GM19328 (cell line): ENCODE data around the gene FAAP24.
"Not testable (repeated sequence)": the region's sequence is repeated elsewhere in the genome, so short reads cannot be mapped to it uniquely, and the experiment has no call there.

ENCODE experiments used
- ATAC-seq: cut with Tn5 transposase; IDR thresholded peaks from one replicate; pipeline ENCODE4 v1.9.1; 2021; ENCODE audit warnings: mild to moderate bottlenecking, moderate library complexity; ENCODE audit not compliant: unreplicated experiment

The FAAP24 gene

DNA sequence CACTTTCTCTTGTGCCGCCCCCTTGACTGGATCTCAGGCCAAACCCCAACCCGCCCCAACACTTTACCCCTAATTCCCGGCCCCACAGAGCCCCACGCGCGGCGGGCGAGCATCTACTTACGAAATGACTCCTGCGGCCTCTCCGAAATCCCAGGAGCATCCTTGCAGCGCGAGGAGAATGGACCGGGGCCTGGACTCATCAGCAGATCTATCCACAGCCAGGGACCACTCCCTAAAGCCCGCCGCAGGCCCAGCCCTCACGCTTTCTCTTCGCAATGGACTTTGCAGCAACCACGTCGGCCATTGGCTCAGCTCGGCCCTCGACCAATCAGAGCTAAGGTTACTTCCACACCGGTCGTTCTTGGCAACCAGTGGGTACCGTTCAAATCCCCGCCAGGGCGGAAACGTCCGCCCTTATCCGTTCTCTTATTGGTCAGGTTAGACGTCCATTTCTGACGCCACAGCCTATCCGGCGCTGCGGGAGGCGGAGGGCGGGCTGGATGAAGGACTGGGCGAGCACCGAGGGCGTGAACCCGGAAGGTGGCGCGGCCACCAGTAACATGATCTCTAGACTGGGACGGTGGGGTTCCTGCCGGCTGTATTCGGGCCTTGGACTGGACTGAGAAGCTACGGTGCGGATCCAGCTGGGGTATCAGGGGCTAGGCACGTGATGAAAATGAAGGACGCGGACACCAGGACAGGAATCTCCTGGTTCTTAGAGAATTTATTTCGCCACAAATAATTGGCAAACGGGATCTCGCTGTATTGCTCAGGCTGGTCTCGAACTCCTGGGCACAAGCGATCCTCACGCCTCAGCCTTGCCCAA lies at the start of gene FAAP24, which contains the start of gene CEP89:
Gene FAAP24 (plus strand): TSS at position 528 of the 826 bp plus-strand sequence. CDS start 955 bp downstream, outside the sequence.
Gene CEP89 (minus strand): TSS at position 244 of the 826 bp plus-strand sequence. CDS start 84 bp downstream, at position 160.
- ATAC-seq, result peak; percentile 99

DNA sequence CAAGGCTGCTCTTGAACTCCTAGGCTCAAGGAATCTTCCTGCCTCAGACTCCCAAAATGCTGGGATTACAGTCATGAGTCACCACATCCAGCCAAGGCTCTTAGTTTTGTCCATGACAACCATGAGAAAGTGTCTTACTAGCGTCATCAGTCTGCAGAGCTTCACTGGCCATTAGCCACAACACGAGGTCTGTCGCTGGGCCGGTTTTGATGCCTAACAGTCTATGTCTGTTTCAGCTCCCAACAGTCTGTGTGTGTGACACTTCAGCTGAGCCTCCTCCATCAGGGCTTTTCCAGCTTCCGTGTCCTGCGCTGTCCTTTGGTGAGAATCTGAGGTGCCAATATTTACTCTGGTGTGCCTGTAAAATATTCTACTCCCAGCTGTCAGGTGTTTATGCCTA lies 47.8 kb upstream of the FAAP24 start:
- ATAC-seq, result no peak

DNA sequence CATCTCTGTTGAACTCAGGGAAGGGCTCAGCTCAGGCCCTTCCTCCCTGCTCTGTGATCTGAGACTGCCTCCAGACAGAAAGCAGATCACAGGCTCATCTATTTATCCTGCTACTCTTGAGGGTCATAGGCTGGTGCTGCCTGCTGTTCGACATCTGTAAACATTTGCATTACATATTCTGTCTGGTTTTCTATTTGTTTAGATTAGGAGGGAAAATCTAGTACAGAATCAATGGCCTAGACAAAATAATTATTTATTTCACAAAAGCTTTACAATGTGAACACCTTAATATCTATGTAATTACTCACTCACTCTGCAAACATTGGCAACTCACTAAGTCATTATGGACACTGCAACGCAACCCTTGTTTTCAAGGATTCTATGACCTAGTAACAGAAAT lies 43.2 kb upstream of the FAAP24 start:
- no peak for ATAC-seq

- no peak for ATAC-seq
Observed at GRCh38 chr19:32930567-32930966, 41.5 kb upstream of the FAAP24 start.

DNA sequence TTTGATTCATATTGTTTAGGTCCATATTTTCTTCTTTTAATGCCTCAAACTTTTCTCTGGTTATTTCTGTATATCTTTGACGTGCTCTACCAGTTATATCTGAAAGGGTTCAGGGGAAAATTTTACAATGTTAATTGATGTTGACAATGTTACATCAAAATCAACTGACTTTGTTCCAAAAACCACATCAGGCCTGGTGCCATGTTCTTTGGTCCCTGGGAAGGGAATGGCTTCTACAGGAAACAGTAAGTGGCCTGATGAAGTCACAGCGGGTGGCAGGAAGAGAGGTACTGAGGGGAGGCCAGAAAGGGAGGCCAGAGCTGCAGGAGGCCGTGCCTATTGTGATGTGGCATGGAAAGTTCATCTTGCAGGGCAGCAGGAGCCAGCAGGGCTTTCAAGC lies 38.5 kb upstream of the FAAP24 start:
- ATAC-seq, result no peak

DNA sequence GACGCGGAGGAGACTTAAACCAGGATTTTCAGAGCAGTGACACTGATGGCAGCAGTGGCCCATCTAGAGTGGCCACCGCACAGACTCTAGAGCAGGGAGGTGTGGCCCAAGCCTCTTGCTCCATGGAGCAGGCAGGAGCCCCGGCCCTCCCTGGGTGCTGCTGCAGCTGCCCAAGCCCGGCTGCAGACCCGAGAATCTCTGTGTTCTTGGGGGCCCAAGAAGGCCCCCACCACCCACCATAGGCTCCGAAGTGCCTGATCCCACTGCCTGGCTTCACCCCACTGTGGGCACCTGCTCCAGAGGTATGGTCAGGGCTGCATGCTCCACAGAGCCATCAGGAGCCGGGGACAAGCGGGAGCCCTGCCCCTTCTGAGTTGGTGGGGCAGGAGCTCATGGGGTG lies 36.4 kb upstream of the FAAP24 start:
- no peak for ATAC-seq

- no peak for ATAC-seq
Observed at GRCh38 chr19:32936065-32936464, 36.0 kb upstream of the FAAP24 start.

DNA sequence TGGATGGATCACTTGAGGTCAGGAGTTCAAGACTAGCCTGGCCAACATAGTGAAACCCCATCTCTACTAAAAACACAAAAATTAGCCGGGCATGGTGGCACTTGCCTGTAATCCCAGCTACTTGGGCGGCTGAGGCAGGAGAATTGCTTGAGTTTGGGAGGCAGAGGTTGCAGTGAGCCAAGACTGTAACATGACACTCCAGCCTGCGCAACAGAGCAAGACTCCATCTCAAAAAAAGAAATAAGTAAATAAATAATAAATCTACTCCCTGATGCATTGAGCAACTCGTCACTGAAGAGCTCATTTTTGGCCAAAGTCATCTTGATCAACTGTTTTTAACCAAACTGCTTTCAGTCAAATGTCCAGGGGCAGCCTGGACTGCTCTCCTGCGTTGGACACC lies 30.8 kb upstream of the FAAP24 start:
- ATAC-seq, result not testable (repeated sequence)

DNA sequence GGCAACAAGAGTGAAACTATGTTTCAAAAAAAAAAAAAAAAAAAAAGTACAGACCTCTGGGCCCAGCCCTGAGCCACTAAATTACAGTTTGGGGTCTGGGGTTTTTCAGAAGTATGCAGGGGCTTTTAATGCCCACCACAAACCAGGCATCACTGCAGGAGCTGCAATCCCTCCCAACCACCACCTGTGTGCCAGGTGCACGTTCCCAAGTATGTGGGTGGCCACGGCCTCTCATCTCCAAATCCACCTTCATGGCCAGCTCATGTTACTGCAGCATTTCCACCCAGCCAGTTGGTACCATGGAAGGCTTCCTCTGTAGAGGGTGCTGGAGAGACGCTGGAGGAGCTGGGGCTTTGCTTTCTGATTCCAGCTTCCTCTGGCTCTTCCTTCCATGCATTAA lies 26.8 kb upstream of the FAAP24 start:
- ATAC-seq, result no peak

DNA sequence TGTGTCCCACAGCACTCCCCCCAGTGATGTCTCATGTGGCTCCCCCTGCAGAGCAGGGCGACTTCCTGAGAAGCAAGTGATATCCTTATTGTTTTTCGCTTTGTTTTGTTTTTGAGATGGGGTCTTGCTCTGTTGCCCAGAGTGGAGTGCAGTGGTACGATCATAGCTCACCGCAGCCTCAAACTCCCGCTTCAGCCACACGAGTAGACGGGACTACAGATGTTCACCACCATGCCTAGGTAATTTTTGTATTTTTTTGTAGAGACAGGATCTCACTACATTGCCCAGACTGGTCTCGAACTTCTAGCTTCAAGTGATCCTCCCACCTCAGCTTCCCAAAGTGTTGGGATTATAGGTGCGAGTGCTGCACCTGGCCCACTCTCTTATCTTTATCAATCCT lies 5.3 kb upstream of the FAAP24 start:
- no peak for ATAC-seq

DNA sequence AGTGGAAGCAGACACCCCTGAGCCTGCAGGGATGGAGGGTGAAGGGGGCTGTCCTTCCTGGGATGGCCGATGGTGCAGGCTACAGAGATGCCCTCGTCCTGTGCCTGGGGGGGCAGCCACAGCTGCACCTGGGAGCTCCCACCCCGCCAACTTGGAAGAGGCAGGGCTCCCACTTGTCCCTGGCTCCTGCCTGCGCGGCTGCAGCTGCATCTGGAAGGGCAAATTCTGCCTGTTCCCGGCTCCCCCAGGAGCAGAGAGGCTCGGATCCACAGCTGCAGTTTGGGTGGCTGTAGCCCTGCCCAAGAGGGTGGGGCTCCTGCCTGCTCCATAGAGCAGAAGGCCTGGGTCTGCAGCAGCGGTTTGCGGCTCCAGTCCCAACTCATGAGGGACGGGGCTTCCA lies 2.5 kb upstream of the FAAP24 start:
- ATAC-seq, result no peak

GRCh38 chr19:32971012-32971595 lies 938 bp upstream of the FAAP24 start:
- ATAC-seq, result no peak

GRCh38 chr19:32976223-32976805 lies 4.3 kb downstream of the FAAP24 start:
- no peak for ATAC-seq

DNA sequence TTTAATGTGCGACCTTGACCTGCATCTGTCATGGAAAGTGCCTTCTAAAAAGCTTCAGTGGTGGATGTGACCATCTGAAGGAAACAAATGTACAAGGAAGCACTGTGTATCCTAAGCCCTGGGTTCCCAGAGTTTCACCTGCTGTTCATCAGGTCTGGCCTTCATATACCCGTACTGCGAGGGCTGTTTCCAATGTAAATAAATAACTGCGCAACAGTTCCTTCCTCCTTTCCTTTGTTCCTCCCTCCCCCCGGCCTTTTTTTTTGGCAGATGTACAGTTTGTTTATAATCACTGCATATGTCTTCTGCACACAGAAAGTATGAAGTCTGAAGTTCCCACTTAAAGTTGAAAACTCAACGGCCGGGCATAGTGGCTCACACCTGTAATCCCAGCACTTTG lies 5.2 kb downstream of the FAAP24 start:
- ATAC-seq, result no peak

DNA sequence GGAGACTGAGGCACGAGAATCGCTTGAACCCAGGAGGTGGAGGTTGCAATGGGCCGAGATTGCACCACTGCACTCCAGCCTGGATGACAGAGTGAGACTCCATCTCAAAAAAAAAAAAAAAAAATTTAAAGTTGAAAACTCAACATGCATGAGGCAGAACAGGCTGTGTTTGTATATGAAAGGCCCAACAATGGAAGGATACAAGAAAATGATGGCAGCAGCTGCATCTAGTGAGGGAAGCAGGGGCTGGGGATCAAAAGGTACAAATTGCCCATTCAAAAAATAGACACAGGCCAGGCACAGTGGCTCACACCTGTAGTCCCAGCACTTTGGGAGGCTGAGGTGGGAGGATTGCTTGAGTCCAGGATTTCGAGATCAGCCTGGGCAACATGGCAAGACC lies 5.8 kb downstream of the FAAP24 start:
- not testable (repeated sequence) for ATAC-seq

- ATAC-seq, result not testable (repeated sequence)
Observed at GRCh38 chr19:32979807-32980206, 7.8 kb downstream of the FAAP24 start.

GRCh38 chr19:32982488-32982887 lies 10.4 kb downstream of the FAAP24 start:
- ATAC-seq, result not testable (repeated sequence)

- ATAC-seq, result not testable (repeated sequence)
Observed at GRCh38 chr19:32988254-32988653, 16.2 kb downstream of the FAAP24 start.

DNA sequence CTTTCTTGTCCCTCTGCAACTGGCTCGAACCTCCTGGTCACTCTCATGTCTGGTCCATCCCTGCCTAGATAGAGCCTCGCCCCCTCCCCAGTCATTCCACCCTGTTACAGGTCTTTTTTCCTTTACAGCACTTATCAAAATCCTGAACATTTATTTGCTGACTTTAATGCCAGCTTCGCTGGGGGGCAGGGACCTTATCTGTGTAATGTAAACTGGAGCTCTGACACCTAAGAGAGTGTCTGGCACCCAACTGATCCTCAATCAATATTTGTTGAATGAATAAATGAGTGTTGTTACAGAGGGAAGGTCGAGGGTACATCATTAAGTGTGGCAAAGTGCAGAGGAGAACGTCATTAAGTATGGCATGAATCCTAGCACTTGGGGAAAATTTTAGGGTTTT lies 16.7 kb downstream of the FAAP24 start:
- no peak for ATAC-seq

GRCh38 chr19:32995966-32996365 lies 23.9 kb downstream of the FAAP24 start:
- not testable (repeated sequence) for ATAC-seq

DNA sequence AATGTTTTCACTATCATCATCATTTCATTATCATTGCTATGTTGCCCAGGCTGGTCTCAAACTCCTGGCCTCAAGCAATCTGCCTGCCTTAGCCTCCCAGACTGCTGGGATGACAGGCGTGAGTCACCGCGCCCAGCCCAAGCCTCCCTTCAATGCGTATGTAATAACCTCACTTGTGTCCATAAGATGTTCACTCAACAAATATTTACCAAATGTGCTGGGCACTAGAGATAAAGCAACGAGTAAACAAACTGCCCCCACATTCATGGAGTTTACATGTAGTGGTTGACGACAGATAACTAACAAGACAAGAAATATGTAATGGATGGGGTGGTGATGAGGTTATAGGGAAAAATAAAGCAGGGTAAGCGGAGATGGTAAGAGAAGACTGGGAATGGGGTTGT lies 25.0 kb downstream of the FAAP24 start:
- ATAC-seq, result not testable (repeated sequence)
